Keratinocyte (primary cell): ENCODE data around the gene RHEX.

Experiments used
- EZH2 ChIP-seq: IDR thresholded peaks from one replicate; pipeline ENCODE4 v1.6.1; 2012; ENCODE audit warnings: inconsistent platforms, mild to moderate bottlenecking, low read length, moderate library complexity
- TF ChIP-seq, protein P1 (sequence below), 3 experiments: IDR thresholded peaks in 1 of 3; conservative IDR thresholded peaks in 1 of 3; optimal IDR thresholded peaks in 1 of 3; 2 replicates in 2 of 3; 3 replicates in 1 of 3; pipeline versions ENCODE3 to v1.5.1; 2011; ENCODE audit warnings: low read length in 3 of 3, mild to moderate bottlenecking in 3 of 3, moderate library complexity in 2 of 3, control low read depth in 1 of 3, inconsistent platforms in 1 of 3; ENCODE audit not compliant: insufficient read depth in 2 of 3; ENCODE audit errors: extremely low read depth in 1 of 3

DNA sequence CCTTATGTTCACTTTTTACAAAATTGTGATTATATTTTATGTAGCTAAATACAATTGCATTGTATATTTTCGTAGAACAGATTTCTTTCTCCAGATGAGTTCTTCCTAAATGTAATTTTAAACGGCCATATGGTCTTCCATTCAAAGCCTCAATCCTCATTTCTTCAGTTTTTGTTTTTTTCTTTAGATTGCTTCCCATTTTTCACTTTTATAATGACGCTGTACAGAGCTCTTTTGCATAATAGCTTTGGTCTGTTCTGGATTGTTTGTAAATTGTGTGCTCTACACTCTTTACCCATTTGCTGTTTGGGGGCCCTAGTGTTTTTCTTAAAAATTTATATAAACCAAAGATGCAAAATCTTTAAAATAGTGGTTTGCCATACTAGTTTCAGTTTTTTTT is 36.4 kb downstream of the RHEX start:
- TF ChIP-seq, protein P1, sequence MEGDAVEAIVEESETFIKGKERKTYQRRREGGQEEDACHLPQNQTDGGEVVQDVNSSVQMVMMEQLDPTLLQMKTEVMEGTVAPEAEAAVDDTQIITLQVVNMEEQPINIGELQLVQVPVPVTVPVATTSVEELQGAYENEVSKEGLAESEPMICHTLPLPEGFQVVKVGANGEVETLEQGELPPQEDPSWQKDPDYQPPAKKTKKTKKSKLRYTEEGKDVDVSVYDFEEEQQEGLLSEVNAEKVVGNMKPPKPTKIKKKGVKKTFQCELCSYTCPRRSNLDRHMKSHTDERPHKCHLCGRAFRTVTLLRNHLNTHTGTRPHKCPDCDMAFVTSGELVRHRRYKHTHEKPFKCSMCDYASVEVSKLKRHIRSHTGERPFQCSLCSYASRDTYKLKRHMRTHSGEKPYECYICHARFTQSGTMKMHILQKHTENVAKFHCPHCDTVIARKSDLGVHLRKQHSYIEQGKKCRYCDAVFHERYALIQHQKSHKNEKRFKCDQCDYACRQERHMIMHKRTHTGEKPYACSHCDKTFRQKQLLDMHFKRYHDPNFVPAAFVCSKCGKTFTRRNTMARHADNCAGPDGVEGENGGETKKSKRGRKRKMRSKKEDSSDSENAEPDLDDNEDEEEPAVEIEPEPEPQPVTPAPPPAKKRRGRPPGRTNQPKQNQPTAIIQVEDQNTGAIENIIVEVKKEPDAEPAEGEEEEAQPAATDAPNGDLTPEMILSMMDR (optimal IDR thresholded peaks at IDR 0.05 in 1 of 3, IDR thresholded peaks at IDR 0.05 in 1 of 3, conservative IDR thresholded peaks at IDR 0.05 in 1 of 3; ENCODE audit: extremely low read depth in 1 of 3, insufficient read depth in 2 of 3, low read length in 3 of 3), result no peak
- no peak for TF ChIP-seq EZH2
